ENCODE results near the gene ASB6.

Gene ASB6

GRCh38 chr9:129608561-129609481, 33.1 kb downstream of the ASB6 start:
- no peak for TF ChIP-seq CTCF (IDR thresholded peaks at IDR 0.05; ENCODE audit: borderline replicate concordance, insufficient read depth, low read depth, low read length)

GRCh38 chr9:129607027-129607387, 34.9 kb downstream of the ASB6 start:
- no peak for TF ChIP-seq CTCF (IDR thresholded peaks at IDR 0.05; ENCODE audit: borderline replicate concordance, insufficient read depth, low read depth, low read length)
- H3K4me3 ChIP-seq (ENCODE audit: low read depth, low read length), result no peak overlapping the region

More at GRCh38 chr9:129608561-129609481, 33.1 kb downstream of the ASB6 start:
- no peak overlapping the region for H3K4me3 ChIP-seq (ENCODE audit: low read depth, low read length)

GRCh38 chr9:129606161-129607026, 35.6 kb downstream of the ASB6 start:
- TF ChIP-seq CTCF (IDR thresholded peaks at IDR 0.05; ENCODE audit: borderline replicate concordance, insufficient read depth, low read depth, low read length), result no peak

GRCh38 chr9:129604766-129605163, 37.2 kb downstream of the ASB6 start:
- no peak overlapping the region for H3K4me3 ChIP-seq (ENCODE audit: low read depth, low read length)
- TF ChIP-seq CTCF (IDR thresholded peaks at IDR 0.05; ENCODE audit: borderline replicate concordance, insufficient read depth, low read depth, low read length), result no peak

More at GRCh38 chr9:129606161-129607026, 35.6 kb downstream of the ASB6 start:
- H3K4me3 ChIP-seq (ENCODE audit: low read depth, low read length), result no peak overlapping the region

GRCh38 chr9:129604056-129604765, 37.7 kb downstream of the ASB6 start:
- no peak for TF ChIP-seq CTCF (IDR thresholded peaks at IDR 0.05; ENCODE audit: borderline replicate concordance, insufficient read depth, low read depth, low read length)
- H3K4me3 ChIP-seq (ENCODE audit: low read depth, low read length), result no peak overlapping the region

GRCh38 chr9:129602598-129603415, 39.1 kb downstream of the ASB6 start:
- no peak overlapping the region for H3K4me3 ChIP-seq (ENCODE audit: low read depth, low read length)
- no peak for TF ChIP-seq CTCF (IDR thresholded peaks at IDR 0.05; ENCODE audit: borderline replicate concordance, insufficient read depth, low read depth, low read length)

All from GM12875 (cell line).